ENCODE results near the gene CCDC40.
"Not testable (repeated sequence)": the region's sequence is repeated elsewhere in the genome, so short reads cannot be mapped to it uniquely, and the experiment has no call there.

The CCDC40 gene

DNA sequence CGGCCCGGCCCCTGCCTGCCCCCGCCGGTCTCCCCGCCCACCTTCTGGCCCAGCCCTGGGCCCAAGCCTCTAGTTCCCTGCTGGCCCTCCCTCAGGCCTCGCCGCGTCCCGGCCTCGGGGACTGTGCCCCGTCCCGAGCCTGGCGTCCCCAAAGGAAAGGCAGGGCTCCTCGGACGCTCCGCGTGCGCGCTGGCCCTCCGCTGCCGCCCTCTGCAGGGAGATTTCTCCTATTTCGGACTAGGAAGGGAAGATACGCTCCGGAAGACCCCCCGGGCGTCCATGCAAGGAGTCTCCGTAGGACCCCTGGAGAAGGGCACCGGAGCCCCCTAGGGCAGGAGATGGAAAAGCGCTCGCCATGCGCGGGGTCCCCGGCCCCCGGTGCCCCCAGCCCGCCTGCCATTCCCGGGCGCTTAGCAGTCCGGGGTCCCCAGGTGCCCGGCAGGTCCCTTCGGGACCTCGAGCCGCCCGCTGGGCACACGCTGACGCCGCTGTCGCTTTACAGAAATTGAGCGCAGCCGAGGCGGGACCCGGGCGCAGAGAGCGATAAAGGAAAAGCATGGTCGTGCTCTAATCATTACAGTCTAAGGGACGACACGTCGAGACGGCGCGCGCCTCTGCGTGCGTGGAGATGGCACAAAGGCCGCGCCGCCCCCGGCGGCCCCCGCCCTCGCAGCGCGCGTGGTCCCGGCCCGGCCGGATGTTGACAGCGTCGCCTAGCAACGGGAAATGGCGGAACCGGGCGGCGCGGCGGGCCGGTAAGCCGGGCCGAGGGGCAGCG is at the start of gene CCDC40:
TSS of gene CCDC40 (plus strand) at position 706 of the 778 bp plus-strand sequence. CDS start at position 727, 21 bp downstream.
- peak; percentile 61 to 63 for DNase-seq (ENCODE audit: low read depth in 2 of 2)

- no peak for DNase-seq (ENCODE audit: low read depth in 2 of 2)
These were observed 49.1 kb upstream of the CCDC40 start for GRCh38 chr17:79987187-79987934.

GRCh38 chr17:79987935-79988184 is 48.6 kb upstream of the CCDC40 start:
- no peak for DNase-seq (ENCODE audit: low read depth in 2 of 2)

GRCh38 chr17:79988185-79988971 is 48.1 kb upstream of the CCDC40 start:
- no peak for DNase-seq (ENCODE audit: low read depth in 2 of 2)

DNA sequence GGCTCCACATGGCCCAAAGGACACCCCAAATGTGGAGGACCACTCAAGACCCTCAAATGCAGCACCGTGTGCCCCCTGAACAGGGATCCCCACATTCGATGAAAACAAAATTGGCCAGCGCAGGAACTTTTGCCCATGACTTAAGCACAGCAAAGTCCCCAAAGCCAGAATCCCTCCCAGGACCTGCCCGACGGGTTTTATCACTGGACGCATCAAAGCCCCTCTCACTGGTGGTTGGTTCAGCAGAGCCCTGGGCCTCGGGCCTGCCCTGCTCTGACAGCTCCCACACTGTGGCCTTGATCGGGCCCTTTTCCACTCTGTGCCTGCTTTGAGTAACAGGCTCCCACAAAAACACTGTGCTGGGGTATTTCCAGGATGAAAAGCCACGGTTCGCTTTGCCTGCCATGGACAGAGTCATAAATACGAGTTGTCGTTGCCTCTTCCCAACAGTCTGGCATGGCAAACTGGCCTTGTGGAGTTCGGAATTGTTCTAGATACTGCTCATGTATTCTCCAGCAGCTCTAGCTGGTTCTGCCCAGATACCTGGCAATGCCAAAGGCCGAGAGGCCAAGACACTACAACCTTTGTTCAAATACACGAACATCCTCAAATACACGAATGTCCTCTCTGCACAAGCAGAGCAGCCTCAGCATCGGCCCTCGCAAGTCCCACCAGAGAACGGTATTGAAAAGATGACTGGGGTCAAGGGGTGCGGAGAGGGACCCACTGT is 47.2 kb upstream of the CCDC40 start:
- no peak for DNase-seq (ENCODE audit: low read depth in 2 of 2)

GRCh38 chr17:79990051-79990592 is 46.3 kb upstream of the CCDC40 start:
- DNase-seq (ENCODE audit: low read depth in 2 of 2), result no peak

- DNase-seq (ENCODE audit: low read depth in 2 of 2), result no peak
These were observed 45.7 kb upstream of the CCDC40 start for GRCh38 chr17:79990704-79991103.

DNA sequence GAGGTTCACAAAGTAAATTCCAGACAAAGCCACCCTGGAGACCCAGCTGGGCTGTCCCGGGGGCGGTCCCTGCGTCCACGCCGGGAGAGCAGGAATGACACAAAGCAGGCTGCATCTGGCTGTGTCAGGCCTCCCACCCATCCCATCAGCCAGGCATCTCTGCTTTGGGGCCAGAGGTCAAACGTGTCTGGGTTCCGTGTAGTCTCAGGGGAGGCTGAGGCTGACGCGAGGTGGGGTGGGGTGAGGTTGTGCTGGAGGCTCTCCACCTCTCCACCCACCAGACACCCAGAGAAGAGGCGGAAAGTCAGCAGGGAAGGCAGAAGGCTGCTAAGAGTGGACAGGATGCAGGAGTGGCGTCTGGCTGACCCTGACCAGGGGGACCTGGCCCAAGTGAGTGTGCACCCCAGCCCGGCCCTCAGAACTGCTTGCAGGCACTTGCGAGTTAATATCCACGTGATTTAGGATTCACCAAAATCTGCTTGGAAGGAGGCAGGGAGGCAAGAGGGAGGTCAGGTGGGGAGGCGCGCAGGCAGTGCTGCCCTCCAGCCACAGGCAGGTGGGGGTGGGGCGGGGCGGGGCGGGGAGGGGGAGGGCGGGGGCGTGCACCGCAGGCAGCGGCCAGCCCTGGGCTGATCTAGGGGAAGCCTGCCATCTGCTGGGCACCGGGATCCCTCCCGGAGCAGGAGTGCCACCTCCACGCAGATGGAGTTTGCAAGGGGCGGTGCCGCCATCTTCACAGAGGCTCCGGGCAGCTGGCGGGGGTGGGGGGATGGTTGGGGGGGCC is 45.1 kb upstream of the CCDC40 start:
- DNase-seq (ENCODE audit: low read depth in 2 of 2), result peak; percentile 65 to 77

- DNase-seq (ENCODE audit: low read depth in 2 of 2), result no peak
These were observed 44.4 kb upstream of the CCDC40 start for GRCh38 chr17:79991924-79992648.

DNA sequence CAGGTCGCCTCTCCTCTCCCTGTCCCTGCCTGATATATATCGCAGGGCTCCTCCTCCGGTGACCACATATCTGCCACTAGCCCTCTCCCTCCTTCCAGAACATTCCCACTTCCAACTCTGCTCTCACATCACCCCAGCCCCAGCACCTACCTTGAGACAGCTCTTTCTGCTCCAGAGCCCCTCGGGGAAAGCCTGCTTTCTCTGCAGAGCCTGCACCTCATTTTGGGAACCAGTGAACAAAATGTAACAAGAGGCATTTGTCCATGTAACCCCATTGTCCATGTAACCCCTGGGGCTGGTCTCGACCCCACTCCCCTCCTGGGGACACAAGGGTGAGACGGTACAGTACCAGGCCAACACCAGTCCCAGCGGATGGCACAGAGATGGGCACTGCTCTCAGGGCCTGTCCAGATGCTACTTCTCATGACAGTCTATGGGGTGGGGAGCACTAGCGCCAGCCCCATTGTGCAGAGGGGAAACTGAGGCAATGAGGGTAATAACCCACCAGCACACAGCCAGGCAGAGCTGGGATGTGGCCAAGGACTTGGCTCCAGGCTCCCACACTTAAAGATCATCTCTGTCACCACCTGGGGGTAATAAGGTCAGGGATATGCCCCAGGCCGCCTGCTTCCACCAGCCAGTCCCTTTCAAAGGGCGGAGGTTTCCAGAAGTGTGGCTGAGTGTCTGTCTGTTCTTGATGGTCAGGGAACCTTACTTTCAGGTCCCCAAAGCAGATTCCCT is 43.6 kb upstream of the CCDC40 start:
- DNase-seq (ENCODE audit: low read depth in 2 of 2), result no peak

DNA sequence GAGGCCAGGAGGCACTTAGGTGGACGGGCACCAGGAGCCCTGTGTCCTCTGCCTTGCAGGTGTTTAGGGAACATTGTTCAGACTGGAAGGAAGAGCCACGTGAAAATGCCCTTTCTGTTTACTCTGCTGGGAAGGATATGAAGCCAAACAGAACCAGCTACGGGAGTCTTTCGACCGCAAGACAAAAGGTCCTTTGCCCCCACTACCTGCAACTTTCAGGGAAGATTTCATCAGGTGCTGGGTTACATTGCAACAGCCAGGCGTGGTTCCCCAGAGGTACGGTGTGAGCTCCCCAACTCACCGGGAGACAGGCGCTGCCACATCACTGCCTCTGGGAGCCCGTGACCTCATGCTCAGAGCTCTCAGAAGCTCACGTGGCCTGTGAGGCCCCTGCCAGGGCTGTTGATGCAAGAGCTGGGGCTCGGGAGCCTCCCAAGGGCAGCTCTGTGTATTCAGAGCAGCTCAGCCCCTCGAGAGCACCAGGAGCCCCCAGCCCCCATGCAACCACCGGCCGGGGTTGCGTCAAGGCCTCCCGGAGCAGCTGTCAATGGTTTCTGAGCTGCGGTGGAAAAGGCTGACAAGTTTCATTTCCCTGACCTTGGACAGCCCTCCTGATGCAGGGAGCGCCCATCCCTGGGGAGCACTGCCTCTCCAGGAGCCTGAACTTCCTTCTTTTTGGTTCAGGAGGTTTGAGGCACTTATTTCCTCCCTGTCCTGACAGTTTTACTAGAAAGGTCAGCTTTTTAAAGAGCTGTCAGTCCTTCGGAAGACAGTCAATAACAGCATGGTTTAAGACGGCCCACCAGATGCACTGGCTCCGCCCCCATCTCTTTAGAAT is 42.8 kb upstream of the CCDC40 start:
- DNase-seq (ENCODE audit: low read depth in 2 of 2), result peak; percentile 30 to 55

- DNase-seq (ENCODE audit: low read depth in 2 of 2), result not testable (repeated sequence)
These were observed 42.2 kb upstream of the CCDC40 start for GRCh38 chr17:79994228-79994569.

GRCh38 chr17:79994602-79995001 is 41.8 kb upstream of the CCDC40 start:
- no peak for DNase-seq (ENCODE audit: low read depth in 2 of 2)

DNA sequence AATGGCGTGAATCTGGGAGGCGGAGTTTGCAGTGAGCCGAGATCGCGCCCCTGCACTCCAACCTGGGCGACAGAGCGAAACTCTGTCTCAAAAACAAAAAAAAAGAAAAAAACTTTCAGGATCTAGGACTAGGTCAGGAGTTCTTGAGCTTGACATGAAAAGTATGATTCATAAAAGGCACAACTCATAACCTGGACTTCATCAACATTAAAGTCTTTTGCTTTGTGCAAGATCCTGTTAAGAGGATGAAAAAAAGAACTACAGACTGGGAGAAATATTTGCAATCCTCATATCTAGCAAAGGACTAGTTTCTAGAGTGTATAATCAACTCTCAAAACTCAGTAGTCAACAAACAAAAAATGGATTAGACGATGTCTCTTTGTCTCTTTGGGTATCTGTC is 40.7 kb upstream of the CCDC40 start:
- DNase-seq (ENCODE audit: low read depth in 2 of 2), result no peak

DNA sequence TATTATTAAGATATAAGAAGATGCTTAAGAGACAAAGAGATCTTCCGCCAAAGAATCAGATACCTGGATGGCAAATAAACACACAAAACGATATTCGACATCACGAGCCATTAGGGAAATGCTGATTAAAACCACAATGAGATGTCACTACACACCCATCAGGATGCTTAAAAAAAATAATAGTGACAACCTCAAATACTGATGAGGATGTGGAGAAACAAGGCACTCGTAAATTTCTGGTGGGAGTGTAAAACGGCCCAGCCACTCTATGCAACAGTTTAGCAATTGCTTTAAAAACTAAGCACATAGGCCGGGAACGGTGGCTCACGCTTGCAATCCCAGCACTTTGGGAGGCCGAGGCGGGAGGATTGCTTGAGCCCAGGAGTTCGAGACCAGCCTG is 40.2 kb upstream of the CCDC40 start:
- DNase-seq (ENCODE audit: low read depth in 2 of 2), result no peak

DNA sequence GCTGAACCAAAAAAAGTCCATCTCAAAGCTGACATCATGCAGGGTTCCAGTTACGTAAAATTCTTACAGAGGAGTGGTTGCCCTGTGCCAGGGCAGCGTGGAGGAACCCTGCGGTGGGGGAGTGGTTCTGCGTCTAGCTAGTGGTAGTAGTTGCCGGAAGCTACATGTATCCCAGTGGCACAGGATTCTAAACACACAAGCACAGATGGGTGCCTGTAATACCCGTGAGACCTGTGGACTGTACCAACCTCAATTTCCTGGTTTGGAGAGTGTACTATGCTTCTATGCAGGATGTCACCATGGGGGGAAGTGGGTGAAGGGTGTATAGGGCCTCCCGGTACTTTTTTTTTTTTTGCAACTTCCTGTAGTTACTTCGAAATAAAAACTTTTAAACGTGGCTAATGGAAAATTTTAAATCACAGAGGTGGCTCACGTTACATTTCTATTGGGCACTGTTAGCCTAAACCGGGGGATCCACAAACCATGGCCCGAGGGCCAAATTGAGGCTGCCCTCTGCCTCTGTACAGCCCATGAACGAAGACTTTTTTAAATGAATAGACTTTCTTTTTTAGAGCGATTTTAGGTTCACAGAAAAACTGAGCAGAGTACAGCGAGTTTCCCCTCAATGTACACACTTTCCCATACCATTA is 39.3 kb upstream of the CCDC40 start:
- DNase-seq (ENCODE audit: low read depth in 2 of 2), result peak; percentile 23 to 46

- no peak for DNase-seq (ENCODE audit: low read depth in 2 of 2)
These were observed 36.3 kb upstream of the CCDC40 start for GRCh38 chr17:80000136-80000535.

Data from stimulated activated CD8-positive, alpha-beta memory T cell treated with anti-CD3 and anti-CD28 coated beads, Interleukin-2, amount 100 ng/mL, for 48 hours (primary cell).